HG03175 (cell line): ENCODE results near the gene ADAMTS6.

Experiments used
- ATAC-seq: cut with Tn5 transposase; IDR thresholded peaks from one replicate; pipeline ENCODE4 v1.9.1; 2021; ENCODE audit warnings: mild to moderate bottlenecking, moderate library complexity; ENCODE audit not compliant: unreplicated experiment

ADAMTS6 gene

GRCh38 chr5:65475336-65475735 lies 6.4 kb downstream of the ADAMTS6 start:
- ATAC-seq, result no peak

DNA sequence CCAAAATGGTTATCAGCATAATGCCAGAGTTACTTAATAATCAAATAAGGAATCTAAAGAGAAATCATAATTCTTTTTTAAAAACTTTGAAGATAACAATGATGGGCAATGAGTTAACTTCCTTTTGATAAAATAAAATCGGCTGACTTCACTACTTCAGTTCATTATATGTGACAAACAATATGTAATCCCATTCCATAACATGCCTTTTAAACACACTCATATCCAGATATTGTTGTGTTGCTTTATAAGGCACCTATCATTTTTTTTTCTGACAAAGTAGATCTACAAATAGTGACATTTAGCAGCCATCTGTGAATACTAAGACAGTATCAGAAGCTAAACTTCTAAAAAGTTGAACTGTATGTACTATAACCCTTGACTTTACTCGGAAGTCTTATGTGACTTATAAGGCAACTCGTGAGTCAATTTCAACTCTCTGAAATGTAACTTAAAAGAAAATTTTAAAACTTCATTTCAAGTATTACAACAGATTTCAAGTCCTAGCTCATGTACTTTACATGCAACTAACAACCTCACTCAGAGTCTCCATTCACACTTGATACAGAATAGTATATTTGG lies 7.5 kb downstream of the ADAMTS6 start:
- no peak for ATAC-seq

DNA sequence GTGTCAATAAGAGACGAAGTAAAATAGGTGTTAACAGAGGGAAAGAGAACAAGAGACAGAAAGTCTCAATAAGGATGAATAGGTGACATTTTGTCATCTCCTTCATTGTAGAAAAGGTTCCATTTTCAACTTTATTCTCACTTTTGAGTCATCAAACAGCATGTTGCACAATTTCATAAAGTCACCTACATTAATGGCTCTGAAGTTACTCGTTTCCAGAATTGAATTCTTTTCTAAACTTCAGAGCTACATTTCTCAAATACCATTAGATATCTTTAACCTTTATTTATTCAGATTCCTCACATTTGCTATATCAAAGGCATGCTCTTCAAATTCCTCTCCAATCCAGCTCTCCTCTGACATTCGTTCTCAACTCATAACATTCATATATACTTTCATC lies 13.1 kb downstream of the ADAMTS6 start:
- ATAC-seq, result no peak

GRCh38 chr5:65462139-65462705 lies 19.5 kb downstream of the ADAMTS6 start:
- no peak for ATAC-seq

DNA sequence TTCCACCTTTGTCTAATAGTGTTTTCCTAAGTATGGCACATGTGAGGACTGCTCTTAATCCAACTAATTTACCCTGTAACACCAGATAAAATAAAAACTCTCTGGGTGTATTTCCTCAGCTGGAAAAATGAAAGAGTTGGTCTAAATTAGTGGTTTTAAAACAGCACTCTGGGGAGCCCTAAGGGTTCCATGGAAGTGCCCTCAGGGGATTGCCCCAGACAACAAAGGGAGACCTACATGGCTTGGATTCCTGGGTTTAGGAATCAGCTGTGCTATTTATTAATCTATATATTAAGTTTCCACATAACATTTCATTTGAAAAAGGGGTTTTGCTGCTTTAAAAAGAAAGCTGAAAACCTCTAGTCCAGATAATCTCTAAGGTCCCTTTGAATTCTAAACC lies 20.2 kb downstream of the ADAMTS6 start:
- no peak for ATAC-seq

DNA sequence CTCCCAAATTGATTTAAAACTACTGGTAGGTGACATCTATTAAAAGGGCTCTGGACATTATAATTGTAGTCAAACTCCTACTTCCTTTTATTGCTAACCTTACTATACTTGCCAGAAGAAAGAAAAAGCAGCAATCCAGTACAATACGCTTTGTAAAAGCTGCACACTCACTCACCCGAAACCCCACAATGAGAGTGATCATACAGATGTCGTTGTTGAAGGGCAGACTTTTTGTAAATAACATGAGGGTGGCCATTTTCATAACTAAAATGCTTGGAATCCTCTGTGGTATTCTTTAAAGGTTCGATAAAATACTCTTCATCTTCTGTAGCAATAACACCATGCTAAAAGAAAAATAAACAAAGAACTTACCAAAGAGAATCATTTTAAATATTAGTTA lies 21.7 kb downstream of the ADAMTS6 start:
- ATAC-seq, result no peak

- no peak for ATAC-seq
Observed at GRCh38 chr5:65455064-65455463, 26.7 kb downstream of the ADAMTS6 start.

DNA sequence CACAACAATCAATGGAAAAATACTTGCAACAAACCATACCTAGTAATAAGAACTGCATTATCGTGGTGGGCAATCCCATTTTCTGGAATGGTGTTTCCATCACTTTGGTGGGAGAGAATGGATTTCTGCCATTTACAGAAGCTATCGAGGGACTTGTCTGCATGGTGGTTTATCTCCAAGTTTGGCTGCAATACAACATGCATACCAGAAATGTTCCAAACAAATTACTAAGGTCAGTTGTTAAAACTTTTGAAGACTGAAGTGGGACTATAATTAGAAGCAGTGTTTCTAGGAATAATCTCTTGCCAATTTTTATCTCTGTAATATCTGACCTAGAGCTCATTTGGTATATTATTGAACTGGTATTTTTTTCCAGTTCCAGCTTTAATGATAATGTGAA lies 30.3 kb downstream of the ADAMTS6 start:
- no peak for ATAC-seq

DNA sequence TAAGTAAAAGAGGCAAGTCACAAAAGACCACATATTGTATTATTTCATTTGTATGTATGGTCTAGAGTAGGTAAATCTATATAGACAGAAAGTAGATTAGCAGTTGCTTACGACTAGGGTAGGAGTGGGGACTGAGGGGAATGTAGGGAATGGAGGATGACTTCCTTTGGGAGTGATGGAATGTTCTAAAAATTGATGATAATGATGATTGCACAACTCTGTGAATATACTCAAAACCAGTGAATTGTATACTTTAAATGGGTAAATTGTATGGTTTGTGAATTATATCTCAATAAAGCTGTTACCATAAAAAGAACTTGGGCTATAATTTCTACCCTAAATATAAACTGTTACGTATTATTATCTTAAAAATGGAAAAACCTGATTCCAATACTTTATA lies 35.0 kb downstream of the ADAMTS6 start:
- ATAC-seq, result no peak

DNA sequence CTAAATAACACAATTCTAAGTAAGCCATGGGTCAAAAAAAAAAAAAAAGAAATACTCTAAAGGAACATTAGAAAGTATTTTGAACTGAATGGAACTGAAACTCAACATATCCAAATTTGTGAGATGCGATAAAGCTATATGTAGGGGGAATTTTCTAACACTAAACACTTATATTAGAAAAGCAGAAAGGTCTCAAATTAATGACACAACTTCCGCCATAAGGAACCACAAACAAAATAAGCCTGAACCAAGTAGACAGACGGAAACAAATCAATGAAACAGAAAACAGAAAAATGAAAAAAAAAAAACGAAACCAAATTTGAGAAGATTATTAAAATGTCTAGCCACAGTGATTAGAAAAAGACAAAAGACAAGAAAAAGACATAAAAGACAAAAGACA lies 39.9 kb downstream of the ADAMTS6 start:
- ATAC-seq, result no peak

DNA sequence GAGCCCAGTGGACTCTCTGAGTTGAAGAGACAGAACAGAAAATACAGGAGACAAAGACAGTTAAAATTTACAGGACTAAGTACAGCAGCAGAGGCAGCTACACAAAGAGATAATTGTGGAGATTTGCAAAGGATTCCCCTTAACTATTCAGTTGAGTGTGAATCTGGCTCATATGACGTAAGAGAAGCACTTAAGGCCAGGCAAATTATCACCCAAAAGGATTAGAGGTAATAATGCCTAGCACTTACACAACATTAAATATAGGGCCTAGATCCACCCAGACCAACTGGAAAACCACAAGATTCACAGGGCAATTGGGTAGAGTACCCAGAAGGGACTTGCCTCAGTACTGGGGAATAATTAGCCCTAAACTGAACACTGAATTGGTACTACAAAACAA lies 41.3 kb downstream of the ADAMTS6 start:
- ATAC-seq, result no peak

DNA sequence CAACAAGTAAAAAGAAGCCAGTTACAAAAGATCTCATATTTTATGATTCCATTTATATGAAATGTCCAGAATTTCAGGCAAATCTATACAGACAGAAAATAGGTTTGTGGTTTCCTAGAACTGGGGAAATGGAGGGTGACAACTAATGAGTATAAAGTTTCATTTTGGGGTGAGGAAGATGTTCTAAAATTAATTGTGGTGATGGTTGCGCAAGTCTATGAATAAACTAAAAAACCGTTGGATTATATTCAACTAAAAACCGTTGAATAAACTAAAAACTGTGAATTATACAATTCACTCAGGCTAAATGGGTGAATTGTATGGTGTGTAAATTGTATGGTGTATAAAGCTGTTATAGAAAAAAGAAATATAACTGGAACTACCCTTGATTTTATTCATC lies 47.6 kb downstream of the ADAMTS6 start:
- no peak for ATAC-seq

- no peak for ATAC-seq
Observed at GRCh38 chr5:65426656-65427055, 55.1 kb downstream of the ADAMTS6 start.

GRCh38 chr5:65423623-65424022 lies 58.1 kb downstream of the ADAMTS6 start:
- ATAC-seq, result no peak

DNA sequence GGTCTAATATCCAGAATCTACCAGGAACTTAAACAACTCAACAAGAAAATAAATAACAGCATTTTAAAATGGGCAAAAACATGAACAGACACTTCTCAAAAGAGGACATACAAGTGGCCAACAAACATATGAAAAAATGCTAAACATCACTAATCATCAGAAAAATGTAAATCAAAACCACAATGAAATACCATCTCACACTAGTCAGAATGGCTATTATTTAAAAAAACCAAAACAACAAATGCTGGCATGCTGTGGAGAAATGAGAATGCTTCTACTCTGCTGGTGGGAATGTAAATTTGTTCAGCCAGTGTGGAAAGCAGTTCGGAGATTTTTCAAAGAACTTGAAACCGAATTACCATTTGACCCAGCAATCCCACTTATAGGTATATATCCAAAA lies 63.1 kb downstream of the ADAMTS6 start:
- no peak for ATAC-seq

DNA sequence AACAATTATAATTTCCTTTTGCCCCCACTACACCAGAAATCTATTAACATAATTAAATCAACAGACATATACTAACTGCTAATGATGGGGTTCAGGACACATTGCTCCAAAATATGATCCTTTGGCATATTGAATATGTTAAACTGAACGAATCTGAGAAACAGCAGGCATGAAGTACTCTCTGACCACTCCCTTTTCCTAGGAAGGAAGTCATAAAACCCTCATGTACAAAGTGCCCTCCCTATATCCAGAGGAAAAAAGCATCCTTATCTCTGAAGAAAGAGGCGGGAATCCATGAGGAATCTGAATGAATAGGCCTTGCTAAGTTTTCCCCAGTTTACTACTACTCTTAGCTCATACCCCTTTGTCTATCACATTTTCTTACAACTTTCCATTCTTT lies 67.9 kb downstream of the ADAMTS6 start:
- ATAC-seq, result no peak

DNA sequence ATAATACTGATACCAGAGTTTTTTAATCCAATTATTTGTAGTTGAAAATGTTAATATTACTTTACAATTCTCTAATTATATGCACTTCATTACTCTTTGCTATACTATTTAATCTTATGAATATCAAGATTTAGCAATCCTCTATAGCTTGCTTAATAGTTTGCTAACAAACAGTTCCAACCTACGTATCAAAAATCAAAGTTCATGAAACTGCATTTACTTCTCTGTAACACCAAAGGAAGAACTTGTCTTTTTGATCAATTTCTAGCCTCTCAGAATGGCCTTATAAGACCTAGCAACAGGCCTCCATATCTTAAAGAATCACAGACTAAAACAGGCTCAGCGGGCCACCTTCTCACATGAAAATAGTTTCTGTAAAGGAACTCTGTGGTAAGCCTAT lies 68.9 kb downstream of the ADAMTS6 start:
- no peak for ATAC-seq

DNA sequence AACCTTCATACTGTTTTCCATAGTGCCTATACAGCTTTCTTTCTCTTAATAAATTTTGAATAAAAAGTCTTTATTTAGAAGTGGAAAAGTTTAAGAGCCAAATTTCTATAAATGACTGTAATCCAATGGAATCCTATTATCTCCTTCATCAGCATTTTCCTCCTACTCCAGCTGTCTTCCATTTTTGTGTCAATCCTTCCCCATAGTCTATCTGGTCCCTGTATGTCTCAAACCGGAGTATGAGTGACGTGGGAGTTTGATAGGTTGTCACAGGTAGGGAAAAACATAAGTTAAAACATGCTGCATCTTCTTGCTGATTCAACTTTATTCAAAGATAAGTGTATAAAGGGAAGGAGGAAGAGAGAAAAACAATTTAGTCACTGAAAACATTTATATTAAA lies 70.4 kb downstream of the ADAMTS6 start:
- no peak for ATAC-seq

DNA sequence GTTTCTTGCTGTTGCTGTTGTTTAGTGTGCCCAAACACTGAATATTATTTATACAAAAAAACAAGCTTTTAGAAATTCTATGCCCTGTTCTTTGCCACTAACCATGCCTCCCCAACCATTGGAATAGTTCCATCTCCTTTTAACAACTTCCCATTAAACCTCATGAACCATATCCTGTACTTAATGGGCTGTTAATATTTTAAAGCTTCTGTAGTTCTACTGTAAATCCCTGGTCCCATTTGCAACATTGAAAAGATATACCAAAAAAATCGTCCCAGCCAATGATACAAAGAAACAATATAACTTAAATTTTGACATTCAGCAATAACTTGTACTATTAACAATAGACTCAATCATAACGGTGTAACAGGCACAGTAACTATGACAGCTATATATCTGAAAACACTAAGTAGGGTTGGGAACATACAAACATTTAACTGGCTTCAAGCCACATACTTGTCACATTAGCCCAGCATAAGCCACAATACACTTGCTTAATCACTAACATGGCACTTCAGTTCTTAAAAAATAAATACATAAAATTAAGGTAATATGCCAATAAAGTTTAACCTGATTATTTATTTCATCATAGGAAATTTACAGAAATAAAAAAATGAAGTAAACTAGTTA lies 86.1 kb downstream of the ADAMTS6 start:
- no peak for ATAC-seq

GRCh38 chr5:65394087-65394486 lies 87.6 kb downstream of the ADAMTS6 start:
- ATAC-seq, result no peak

- ATAC-seq, result no peak
Observed at GRCh38 chr5:65391591-65391990, 90.1 kb downstream of the ADAMTS6 start.

GRCh38 chr5:65390208-65390607 lies 91.5 kb downstream of the ADAMTS6 start:
- ATAC-seq, result no peak

DNA sequence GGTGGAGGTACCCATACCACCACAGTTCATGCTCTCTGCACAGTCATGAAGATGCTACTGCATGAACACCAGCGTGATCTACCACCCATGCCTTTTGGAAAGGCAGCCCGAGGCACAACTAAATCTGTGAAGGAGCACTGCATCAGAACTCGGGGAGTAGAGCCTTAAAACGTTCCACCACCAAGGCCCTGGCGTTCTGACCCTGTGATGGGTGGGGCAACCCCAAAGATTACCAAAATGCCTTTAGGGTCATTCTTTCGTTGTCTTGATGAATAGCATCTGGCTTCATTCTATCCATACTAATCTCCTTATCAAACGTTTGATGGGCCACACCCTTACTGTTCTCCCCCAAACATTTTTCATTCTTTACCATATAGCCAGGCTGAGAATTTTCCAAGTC lies 97.9 kb downstream of the ADAMTS6 start:
- ATAC-seq, result no peak
